ENCODE data around the gene COX17.

DNA sequence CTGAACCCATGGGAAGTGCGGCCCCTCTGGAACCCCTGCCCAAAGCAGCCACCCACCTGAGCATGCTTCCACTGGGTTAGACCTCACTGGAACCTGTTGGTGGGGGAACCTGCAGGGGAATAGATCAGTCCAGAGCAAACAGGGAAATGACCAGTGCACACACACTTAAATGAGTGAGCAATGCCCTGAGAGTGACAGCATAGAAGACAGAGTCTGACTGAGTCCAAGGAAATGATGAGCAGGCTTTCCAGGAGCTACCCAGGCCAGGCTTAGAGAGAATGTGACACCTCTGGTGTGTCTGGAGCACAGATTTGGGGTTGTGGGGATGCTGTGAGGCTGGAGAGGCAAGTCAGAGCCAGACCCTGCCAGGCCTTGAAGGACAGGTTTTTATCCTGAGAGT lies 51.0 kb downstream of the COX17 start:
- TF ChIP-seq, protein P1, sequence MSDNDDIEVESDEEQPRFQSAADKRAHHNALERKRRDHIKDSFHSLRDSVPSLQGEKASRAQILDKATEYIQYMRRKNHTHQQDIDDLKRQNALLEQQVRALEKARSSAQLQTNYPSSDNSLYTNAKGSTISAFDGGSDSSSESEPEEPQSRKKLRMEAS (IDR thresholded peaks at IDR 0.05; ENCODE audit: insufficient read depth, insufficient read length): no peak
- TF ChIP-seq, protein P2, sequence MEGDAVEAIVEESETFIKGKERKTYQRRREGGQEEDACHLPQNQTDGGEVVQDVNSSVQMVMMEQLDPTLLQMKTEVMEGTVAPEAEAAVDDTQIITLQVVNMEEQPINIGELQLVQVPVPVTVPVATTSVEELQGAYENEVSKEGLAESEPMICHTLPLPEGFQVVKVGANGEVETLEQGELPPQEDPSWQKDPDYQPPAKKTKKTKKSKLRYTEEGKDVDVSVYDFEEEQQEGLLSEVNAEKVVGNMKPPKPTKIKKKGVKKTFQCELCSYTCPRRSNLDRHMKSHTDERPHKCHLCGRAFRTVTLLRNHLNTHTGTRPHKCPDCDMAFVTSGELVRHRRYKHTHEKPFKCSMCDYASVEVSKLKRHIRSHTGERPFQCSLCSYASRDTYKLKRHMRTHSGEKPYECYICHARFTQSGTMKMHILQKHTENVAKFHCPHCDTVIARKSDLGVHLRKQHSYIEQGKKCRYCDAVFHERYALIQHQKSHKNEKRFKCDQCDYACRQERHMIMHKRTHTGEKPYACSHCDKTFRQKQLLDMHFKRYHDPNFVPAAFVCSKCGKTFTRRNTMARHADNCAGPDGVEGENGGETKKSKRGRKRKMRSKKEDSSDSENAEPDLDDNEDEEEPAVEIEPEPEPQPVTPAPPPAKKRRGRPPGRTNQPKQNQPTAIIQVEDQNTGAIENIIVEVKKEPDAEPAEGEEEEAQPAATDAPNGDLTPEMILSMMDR (IDR thresholded peaks at IDR 0.05; ENCODE audit: extremely low read depth in 1 of 2, insufficient read depth in 1 of 2, low read depth in 1 of 2, low read length in 2 of 2): no peak
- TF ChIP-seq POLR2AphosphoS5 (IDR thresholded peaks at IDR 0.05; ENCODE audit: insufficient read depth, low read depth, low read length) (no peak), EZH2 (IDR thresholded peaks at IDR 0.05; ENCODE audit: borderline replicate concordance, low read depth, low read length, severe bottlenecking) (no peak)
